Adrenal gland (tissue), 12 donors: ENCODE data around the gene NKPD1. TPM values are rescaled to one million over a fixed set of nuclear protein-coding genes. Genes with fewer than 3 reads are reported as not detected.

Source experiments
- DNase-seq, 7 donors: peaks; one replicate each; pipeline ENCODE4 v3.0.0-alpha.2; 2019 to 2020
- H3K27ac ChIP-seq, 5 donors: fragments of 200-600 bp; sonication (generic) in 4 of 5; 1 replicate in 3 of 5; 2 replicates in 2 of 5; pipeline versions ENCODE4 v1.5.1 to v1.8.0; 2016 to 2020; ENCODE audit warnings: mild to moderate bottlenecking in 1 of 5
- H3K27me3 ChIP-seq: fragments of 200-600 bp; 2 replicates; pipeline ENCODE4 v1.8.0; 2021
- H3K36me3 ChIP-seq, 2 donors: fragments of 200-600 bp; replicated peaks in 1 of 2; 1 replicate in 1 of 2; 2 replicates in 1 of 2; pipeline versions ENCODE4 v1.5.1 to v1.8.0; 2018 to 2022
- H3K4me1 ChIP-seq, 2 donors: fragments of 200-600 bp; replicated peaks in 1 of 2; 1 replicate in 1 of 2; 2 replicates in 1 of 2; pipeline versions ENCODE4 v1.5.1 to v1.8.0; 2018 to 2021
- H3K4me3 ChIP-seq, 4 donors: fragments of 200-600 bp; sonication (generic) in 3 of 4; one replicate each; pipeline ENCODE4 v1.5.1; 2016 to 2018
- H3K9me3 ChIP-seq, 3 donors: fragments of 200-600 bp; sonication (generic) in 1 of 3; replicated peaks in 1 of 3; 1 replicate in 2 of 3; 2 replicates in 1 of 3; pipeline versions ENCODE4 v1.5.1 to v1.8.0; 2016 to 2021
- POLR2A ChIP-seq, 2 donors: fragments of 450-650 bp; IDR thresholded peaks; one replicate each; pipeline ENCODE4 v1.6.1; 2017; ENCODE audit warnings: antibody characterized with exemption in 2 of 2, mild to moderate bottlenecking in 2 of 2, moderate library complexity in 1 of 2
- WGBS, 4 donors: extraction: QIAGEN DNeasy Blood & Tissue Kit in 2 of 4; methylation state at CpG; one replicate each; pipeline versions ENCODE4 v1.1.5 to v1.1.7; 2013 to 2017; 5-methylcytosine and 5-hydroxymethylcytosine counted together
- intact Hi-C, 2 donors: fragments of 100-400 bp; cut with DNase I; formaldehyde crosslinking; loops; one replicate each; pipeline versions ENCODE4 v1.14.1 to v1.15.0; 2022 to 2023
- polyA plus RNA-seq, 3 donors: library from polyadenylated mRNA; stranded (reverse); fragments of 200-250 nt in 2 of 3; fragments of 350-450 nt in 1 of 3; fragmentation: Illumina TruSeq in 1 of 3; extraction: RNeasy Lipid Tissue Mini Kit (QIAGEN cat#74804) in 1 of 3; gene quantifications; one replicate each; pipeline ENCODE4 v1.2.3, GENCODE V29; 2013 to 2014
- total RNA-seq, 9 donors: library from RNA; depleted of rRNA in 4 of 9; stranded (reverse); fragments of >200 nt in 4 of 9; fragments of 120-200 nt in 1 of 9; fragmentation: NEBNext Ultra II Directional in 1 of 9; extraction: Animal tissue kit (Norgen Biotek cat#: 25700) in 1 of 9; gene quantifications; one replicate each; pipeline versions ENCODE4 v1.1.0 to v1.2.4, GENCODE V29; 2013 to 2023
- TF ChIP-seq, protein P1 (sequence below), 6 experiments: fragments of 450-650 bp in 4 of 6; fragments of 200-600 bp in 2 of 6; sonication (generic) in 1 of 6; IDR thresholded peaks; 1 replicate in 5 of 6; 2 replicates in 1 of 6; pipeline versions ENCODE4 v1.5.1 to v1.8.0; 2016 to 2021; ENCODE audit warnings: antibody characterized with exemption in 6 of 6, mild to moderate bottlenecking in 2 of 6, moderate library complexity in 1 of 6
- donor health status: healthy with polysubstance abuse.
- donor health status: Bipolar disorder and iron deficiency.
- donor health status: DM: yes; HTN: yes; CAD: no.
- donor health status: DM: no; HTN: no; CAD: no.
- donor health status: DM: no; HTN: no; CAD: no.
- donor health status: DM: yes; HTN: yes; CAD: no.

The NKPD1 gene
- total and polyA plus RNA-seq, 12 donors: 0.06 to 1.1 (median 0.25) TPM; not detected in 2

DNA sequence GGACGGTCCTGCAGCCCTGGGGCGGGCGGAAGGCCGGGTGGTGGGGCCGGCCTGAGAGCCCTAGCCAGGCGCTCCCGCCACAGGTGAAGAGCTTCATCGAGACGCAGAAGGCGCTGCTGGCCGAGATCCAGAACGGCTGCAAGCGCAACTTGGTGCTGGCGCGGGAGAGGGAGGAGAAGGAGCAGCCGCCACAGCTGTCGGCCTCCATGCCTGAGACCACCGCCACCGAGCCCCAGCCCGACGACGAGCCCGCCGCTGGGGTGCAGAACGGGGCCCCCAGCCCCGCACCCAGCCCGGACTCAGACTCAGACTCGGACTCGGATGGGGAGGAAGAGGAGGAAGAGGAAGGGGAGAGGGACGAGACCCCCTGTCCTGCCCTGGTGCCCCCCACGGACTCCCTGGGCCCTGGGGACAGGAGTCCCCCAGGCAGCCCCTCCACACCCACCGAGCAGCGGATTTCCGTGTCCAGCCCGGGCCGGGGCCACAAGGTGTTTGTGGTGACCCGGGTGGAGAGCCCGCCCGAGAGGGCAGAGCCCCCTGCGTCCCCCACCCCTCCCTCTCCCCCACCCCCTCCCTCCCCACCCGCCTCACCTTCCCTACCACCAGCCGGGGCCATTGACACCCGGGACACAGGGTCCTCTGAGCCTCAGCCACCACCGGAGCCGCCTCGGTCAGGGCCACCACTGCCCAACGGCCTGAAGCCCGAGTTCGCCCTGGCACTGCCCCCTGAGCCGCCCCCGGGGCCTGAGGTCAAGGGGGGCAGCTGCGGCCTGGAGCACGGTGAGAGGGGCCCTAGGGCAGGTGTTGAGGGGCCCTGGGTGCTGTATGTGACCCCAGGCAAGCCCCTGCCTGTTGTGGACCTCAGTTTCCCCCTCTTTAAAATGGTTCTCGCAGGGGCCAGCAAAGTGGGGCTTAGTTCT is 15.3 kb downstream of the NKPD1 start:
- intact Hi-C loops: no loop called here
- TF ChIP-seq, protein P1, sequence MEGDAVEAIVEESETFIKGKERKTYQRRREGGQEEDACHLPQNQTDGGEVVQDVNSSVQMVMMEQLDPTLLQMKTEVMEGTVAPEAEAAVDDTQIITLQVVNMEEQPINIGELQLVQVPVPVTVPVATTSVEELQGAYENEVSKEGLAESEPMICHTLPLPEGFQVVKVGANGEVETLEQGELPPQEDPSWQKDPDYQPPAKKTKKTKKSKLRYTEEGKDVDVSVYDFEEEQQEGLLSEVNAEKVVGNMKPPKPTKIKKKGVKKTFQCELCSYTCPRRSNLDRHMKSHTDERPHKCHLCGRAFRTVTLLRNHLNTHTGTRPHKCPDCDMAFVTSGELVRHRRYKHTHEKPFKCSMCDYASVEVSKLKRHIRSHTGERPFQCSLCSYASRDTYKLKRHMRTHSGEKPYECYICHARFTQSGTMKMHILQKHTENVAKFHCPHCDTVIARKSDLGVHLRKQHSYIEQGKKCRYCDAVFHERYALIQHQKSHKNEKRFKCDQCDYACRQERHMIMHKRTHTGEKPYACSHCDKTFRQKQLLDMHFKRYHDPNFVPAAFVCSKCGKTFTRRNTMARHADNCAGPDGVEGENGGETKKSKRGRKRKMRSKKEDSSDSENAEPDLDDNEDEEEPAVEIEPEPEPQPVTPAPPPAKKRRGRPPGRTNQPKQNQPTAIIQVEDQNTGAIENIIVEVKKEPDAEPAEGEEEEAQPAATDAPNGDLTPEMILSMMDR (IDR thresholded peaks at IDR 0.05): no peak
- TF ChIP-seq POLR2A (IDR thresholded peaks at IDR 0.05): no peak

DNA sequence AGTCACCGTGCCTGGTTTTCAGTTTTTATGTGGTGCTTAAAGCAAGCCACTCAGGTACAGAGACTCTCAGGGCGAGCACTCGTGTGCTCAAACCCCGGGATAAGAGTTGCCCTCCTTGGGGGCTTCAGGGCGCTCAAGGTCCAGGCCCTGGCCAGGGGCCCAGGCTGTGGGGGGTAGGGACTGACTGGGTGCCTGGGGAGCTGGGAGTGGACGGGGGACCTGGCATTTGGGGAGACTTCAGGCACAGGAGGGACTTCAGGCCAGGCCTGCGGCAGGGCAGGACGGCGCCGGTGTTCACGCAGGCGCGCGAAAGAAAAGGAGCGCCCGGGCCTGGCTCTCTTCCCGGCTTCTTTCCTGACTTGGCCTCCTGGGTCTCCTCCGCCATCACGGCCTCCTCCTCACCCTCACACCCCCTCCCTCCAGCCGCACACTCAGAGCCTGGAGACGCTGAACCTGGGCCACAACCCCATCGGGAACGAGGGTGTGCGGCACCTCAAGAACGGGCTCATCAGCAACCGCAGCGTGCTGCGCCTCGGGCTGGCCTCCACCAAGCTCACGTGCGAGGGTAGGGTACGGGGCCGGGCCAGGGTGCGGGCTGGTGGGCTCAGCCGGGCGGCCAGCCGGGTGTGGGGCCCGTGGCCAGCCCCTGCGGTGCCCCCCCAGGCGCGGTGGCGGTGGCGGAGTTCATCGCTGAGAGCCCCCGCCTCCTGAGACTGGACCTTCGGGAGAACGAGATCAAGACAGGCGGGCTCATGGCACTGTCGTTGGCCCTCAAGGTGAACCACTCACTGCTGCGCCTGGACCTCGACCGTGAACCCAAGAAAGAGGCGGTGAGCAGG is 16.1 kb downstream of the NKPD1 start:
- WGBS, 4 donors: 90 to 94% (median 92%) methylated on average over 20 to 53 of the region's 53 CpGs
- peaks cover 6 to 15% of the 10 kb centered on the region in 2 donors for H3K4me1 ChIP-seq
- TF ChIP-seq, protein P1 (IDR thresholded peaks at IDR 0.05): no peak
- no peak for TF ChIP-seq POLR2A (IDR thresholded peaks at IDR 0.05)
- DNase-seq: no peak
- no peaks in the 10 kb centered on the region for H3K9me3 ChIP-seq
- intact Hi-C loops: loop anchor here in 1 of 2 donors (5.0 kb wide), 1 partner anchor 82 kb away; no protein-coding TSS in a partner anchor
- H3K4me3 ChIP-seq: no peak overlapping the region
- no peaks in the 10 kb centered on the region for H3K27me3 ChIP-seq
- no peak overlapping the region for H3K27ac ChIP-seq
- H3K36me3 ChIP-seq: peaks cover 0 to 35% of the 10 kb centered on the region in 2 donors

More for the DNA sequence above, 15.3 kb downstream of the NKPD1 start:
- Histone ChIP-seq H3K36me3 (peaks cover 0 to 34% of the 10 kb centered on the region in 2 donors), H3K4me1 (peaks cover 6 to 15% of the 10 kb centered on the region in 2 donors), H3K9me3 (no peaks in the 10 kb centered on the region), H3K27ac (no peak overlapping the region), H3K27me3 (no peaks in the 10 kb centered on the region), H3K4me3 (no peak overlapping the region)
- no peak for DNase-seq
- WGBS, 4 donors: 88 to 93% (median 91%) methylated on average over 12 to 54 of the region's 54 CpGs

DNA sequence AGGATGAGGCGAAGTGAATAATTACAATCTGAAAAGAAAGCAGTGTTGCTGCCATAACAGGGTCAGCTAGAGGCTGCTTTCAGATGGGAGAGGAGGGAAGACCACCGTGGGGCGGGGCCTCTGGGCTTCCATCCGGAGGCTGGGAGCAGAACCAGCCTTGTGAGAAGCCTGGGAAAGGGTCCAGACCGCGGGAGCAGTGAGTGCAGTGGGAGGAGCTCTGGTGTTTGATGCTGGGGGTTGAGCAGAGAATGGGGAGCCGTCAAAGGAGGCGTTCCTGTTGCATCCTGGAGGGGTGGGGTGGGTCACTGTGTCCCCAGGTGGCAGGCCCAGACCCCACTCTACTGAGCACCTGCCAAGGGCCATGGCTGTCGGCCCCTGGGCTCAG is 18.1 kb downstream of the NKPD1 start:
- Histone ChIP-seq H3K4me1 (peaks cover 15 to 25% of the 10 kb centered on the region in 2 donors), H3K36me3 (peaks cover 0 to 35% of the 10 kb centered on the region in 2 donors), H3K4me3 (no peak overlapping the region), H3K27me3 (no peaks in the 10 kb centered on the region), H3K27ac (peak overlapping the region in 4 of 5 donors; percentile 60 to 89 (median 81)), H3K9me3 (no peaks in the 10 kb centered on the region)
- intact Hi-C loops: loop anchor here in 1 of 2 donors (5.0 kb wide), 1 partner anchor 80 kb away; no protein-coding TSS in a partner anchor
- DNase-seq: peak in 5 of 7 donors; percentile 48 to 73 (median 61)
- 39 to 53% (median 50%) methylated on average over 6 to 9 of the region's 9 CpGs for WGBS, 4 donors
- TF ChIP-seq, protein P1 (IDR thresholded peaks at IDR 0.05): no peak
- TF ChIP-seq POLR2A (IDR thresholded peaks at IDR 0.05): no peak
